HEK293 (cell line): ENCODE results near the gene FSTL5.

Source experiments
- CTCF ChIA-PET: fragments of 350-600 bp; formaldehyde crosslinking; extraction: SDS; loops from one replicate; lab custom pipeline; 2021; ENCODE audit warnings: antibody characterized with exemption; lab: Yijun Ruan, JAX
- POLR2A ChIA-PET: fragments of 300-600 bp; formaldehyde crosslinking; extraction: SDS; loops from one replicate; lab custom pipeline; 2020; ENCODE audit warnings: antibody characterized with exemption, inconsistent platforms; lab: Yijun Ruan, JAX
- H3K27ac ChIP-seq: fragments of 200-500 bp; sonication (Bioruptor generic); 2 replicates; pipeline ENCODE4 v1.5.1; 2014; ENCODE audit warnings: low read depth, low read length, control low read depth, inconsistent platforms; ENCODE audit errors: extremely low read depth
- H3K36me3 ChIP-seq, 2 experiments: fragments of 200-500 bp in 1 of 2; sonication (Bioruptor generic) in 1 of 2; 1 replicate in 1 of 2; 2 replicates in 1 of 2; pipeline ENCODE4 v1.5.1; 2014 to 2017; ENCODE audit warnings: inconsistent platforms in 2 of 2, low read length in 2 of 2; ENCODE audit not compliant: control insufficient read depth in 2 of 2, insufficient read depth in 1 of 2
- H3K4me1 ChIP-seq: fragments of 200-500 bp; sonication (Bioruptor generic); 2 replicates; pipeline ENCODE4 v1.5.1; 2014; ENCODE audit warnings: mild to moderate bottlenecking, low read length, inconsistent platforms; ENCODE audit not compliant: control insufficient read depth, insufficient read depth
- H3K4me3 ChIP-seq: 2 replicates; pipeline ENCODE4 v1.5.1; 2011; ENCODE audit warnings: low read depth, mild to moderate bottlenecking, control low read depth, low read length, moderate library complexity
- H3K9me3 ChIP-seq: fragments of 200-500 bp; sonication (Bioruptor generic); 2 replicates; pipeline ENCODE4 v1.5.1; 2014; ENCODE audit warnings: low read depth, low read length, inconsistent platforms; ENCODE audit not compliant: control insufficient read depth, insufficient read depth
- REST ChIP-seq: fragments of 450-650 bp; formaldehyde crosslinking; IDR thresholded peaks from 2 replicates; pipeline ENCODE4 v1.5.1; 2016; ENCODE audit warnings: missing biosample characterization, missing genetic modification characterization
- ZBTB44 ChIP-seq: fragments of 450-650 bp; IDR thresholded peaks from 2 replicates; pipeline ENCODE4 v1.5.1; 2018; ENCODE audit warnings: missing biosample characterization, mild to moderate bottlenecking, missing genetic modification characterization
- ZBTB48 ChIP-seq: fragments of 450-650 bp; formaldehyde crosslinking; IDR thresholded peaks from 2 replicates; pipeline ENCODE4 v1.5.1; 2016; ENCODE audit warnings: missing biosample characterization, missing genetic modification characterization
- ZNF16 ChIP-seq: fragments of 450-650 bp; formaldehyde crosslinking; IDR thresholded peaks from 2 replicates; pipeline ENCODE4 v1.5.1; 2016; ENCODE audit warnings: low read depth, missing biosample characterization, missing genetic modification characterization
- ZNF239 ChIP-seq: fragments of 450-650 bp; formaldehyde crosslinking; IDR thresholded peaks from 2 replicates; pipeline ENCODE4 v1.5.1; 2016; ENCODE audit warnings: missing biosample characterization, missing genetic modification characterization
- ZNF366 ChIP-seq: fragments of 450-650 bp; formaldehyde crosslinking; conservative IDR thresholded peaks from 2 replicates; pipeline ENCODE4 v1.5.1; 2016; ENCODE audit warnings: missing biosample characterization, missing genetic modification characterization
- ZNF404 ChIP-seq: fragments of 450-650 bp; formaldehyde crosslinking; IDR thresholded peaks from 2 replicates; pipeline ENCODE4 v1.5.1; 2017; ENCODE audit warnings: missing biosample characterization, missing genetic modification characterization
- ZNF488 ChIP-seq: fragments of 450-650 bp; formaldehyde crosslinking; IDR thresholded peaks from 2 replicates; pipeline ENCODE4 v1.5.1; 2016; ENCODE audit warnings: missing biosample characterization, missing genetic modification characterization
- ZNF654 ChIP-seq: fragments of 450-650 bp; formaldehyde crosslinking; IDR thresholded peaks from 2 replicates; pipeline ENCODE4 v1.5.1; 2016; ENCODE audit warnings: low read depth, missing biosample characterization, missing genetic modification characterization
- ZNF664 ChIP-seq: fragments of 450-650 bp; formaldehyde crosslinking; IDR thresholded peaks from 2 replicates; pipeline ENCODE4 v1.5.1; 2016; ENCODE audit warnings: missing biosample characterization, missing genetic modification characterization
- ZNF704 ChIP-seq: fragments of 450-650 bp; formaldehyde crosslinking; IDR thresholded peaks from 2 replicates; pipeline ENCODE4 v1.5.1; 2016; ENCODE audit warnings: missing biosample characterization, missing genetic modification characterization
- ZNF747 ChIP-seq: fragments of 450-650 bp; formaldehyde crosslinking; IDR thresholded peaks from 2 replicates; pipeline ENCODE4 v1.5.1; 2016; ENCODE audit warnings: missing biosample characterization, missing genetic modification characterization
- ZNF768 ChIP-seq: fragments of 450-650 bp; formaldehyde crosslinking; IDR thresholded peaks from 2 replicates; pipeline ENCODE4 v1.5.1; 2018; ENCODE audit warnings: missing biosample characterization, mild to moderate bottlenecking, missing genetic modification characterization
- ZNF837 ChIP-seq: fragments of 450-650 bp; formaldehyde crosslinking; IDR thresholded peaks from 2 replicates; pipeline ENCODE4 v1.5.1; 2016; ENCODE audit warnings: missing biosample characterization, missing genetic modification characterization
- ZSCAN4 ChIP-seq: fragments of 450-650 bp; formaldehyde crosslinking; IDR thresholded peaks from 2 replicates; pipeline ENCODE4 v1.5.1; 2017; ENCODE audit warnings: missing biosample characterization, missing genetic modification characterization

The FSTL5 gene

GRCh38 chr4:161360982-161361381 is 802.8 kb downstream of the FSTL5 start (continued):
- TF ChIP-seq ZNF488 (tag by site-specific recombination) (no peak), ZBTB44 (tag by site-specific recombination) (no peak), ZNF837 (tag by site-specific recombination) (no peak)

GRCh38 chr4:161359491-161359890 is 804.3 kb downstream of the FSTL5 start:
- CTCF ChIA-PET = interaction anchor here (0.6 kb wide), 1 partner anchor 1873 kb away, joined by 3 read pairs; no protein-coding TSS in a partner anchor
- POLR2A ChIA-PET = no interaction called here
- H3K4me3 ChIP-seq = no peak overlapping the region

More at GRCh38 chr4:161359491-161359890, 804.3 kb downstream of the FSTL5 start:
- Histone ChIP-seq H3K9me3 (no peaks in the 10 kb centered on the region), H3K27ac (no peak overlapping the region), H3K4me1 (no peaks in the 10 kb centered on the region), H3K36me3 (no peaks in the 10 kb centered on the region)
- TF ChIP-seq ZNF654 = no peak
- TF ChIP-seq ZSCAN4 (tag by site-specific recombination) = no peak
- TF ChIP-seq ZNF404 (tag by site-specific recombination) = no peak
- TF ChIP-seq ZNF768 (tag by site-specific recombination) = no peak
- TF ChIP-seq ZNF747 (tag by site-specific recombination) = no peak
- no peak for TF ChIP-seq ZBTB48 (tag by site-specific recombination)
- TF ChIP-seq ZNF366 (tag by site-specific recombination) = no peak
- no peak for TF ChIP-seq REST (tag by site-specific recombination)
- TF ChIP-seq ZNF239 (tag by site-specific recombination) = no peak
- no peak for TF ChIP-seq ZNF16 (tag by site-specific recombination)
- TF ChIP-seq ZNF664 (tag by site-specific recombination) = no peak
- TF ChIP-seq ZNF704 (tag by site-specific recombination) = no peak
